M059J (cell line): ENCODE data around the gene SLC4A3. TPM values are rescaled to one million over a fixed set of nuclear protein-coding genes. Genes with fewer than 3 reads are reported as not detected.
"Not testable (repeated sequence)": the region's sequence is repeated elsewhere in the genome, so short reads cannot be mapped to it uniquely, and the experiment has no call there.

ENCODE experiments used
- DNase-seq: peaks from one replicate; pipeline ENCODE4 v3.0.0-alpha.2; 2012; ENCODE audit warnings: low read depth
- total RNA-seq: library from RNA; depleted of rRNA; stranded (reverse); fragments of >200 nt; shearing (Covaris generic); gene quantifications from 2 replicates; pipeline ENCODE4 v1.2.3, GENCODE V29; 2014

SLC4A3 gene
- total RNA-seq, 1 experiment from 2014 or later, result 2.6 TPM

DNA sequence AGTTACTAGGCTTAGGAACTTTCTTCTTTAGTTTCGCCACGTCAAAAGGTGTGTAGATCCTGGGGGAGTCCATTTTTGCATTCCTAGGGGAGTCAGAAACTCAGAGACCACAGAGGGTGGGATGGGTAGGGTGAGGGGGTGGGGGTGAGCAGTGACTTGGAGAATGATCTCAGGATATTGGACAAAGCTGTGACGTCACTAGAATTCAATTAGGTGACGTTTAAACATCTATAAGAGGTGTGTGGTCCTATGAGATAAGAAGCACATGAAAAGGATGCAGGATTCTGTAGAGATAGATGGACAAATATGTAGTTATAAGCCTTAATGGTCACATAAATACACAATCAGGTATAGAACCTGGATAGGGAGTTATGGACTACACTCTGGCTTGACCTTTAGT lies 21.5 kb downstream of the SLC4A3 start:
- no peak for DNase-seq

- no peak for DNase-seq
Observed at GRCh38 chr2:219650426-219651248, 23.2 kb downstream of the SLC4A3 start.

- DNase-seq, result not testable (repeated sequence)
Observed at GRCh38 chr2:219651656-219652055, 24.2 kb downstream of the SLC4A3 start.

DNA sequence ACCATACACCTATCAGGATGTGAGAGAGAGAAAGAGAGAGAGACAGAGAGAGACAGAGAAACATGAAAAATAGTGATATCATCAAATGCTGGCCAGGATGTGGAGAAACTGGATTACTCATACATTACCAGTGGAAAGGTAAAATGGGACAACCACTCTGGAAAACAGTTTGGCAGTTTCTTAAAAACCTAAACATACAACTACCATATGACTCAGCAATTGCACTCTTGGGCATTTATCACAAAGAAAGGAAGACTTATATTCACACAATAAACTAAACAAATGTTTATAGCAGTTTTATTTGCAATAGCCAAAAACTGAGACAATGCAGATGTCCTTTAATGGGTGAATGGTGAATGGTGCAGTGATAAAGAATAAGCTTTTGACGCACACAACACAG lies 29.1 kb downstream of the SLC4A3 start:
- DNase-seq, result peak; percentile 85

DNA sequence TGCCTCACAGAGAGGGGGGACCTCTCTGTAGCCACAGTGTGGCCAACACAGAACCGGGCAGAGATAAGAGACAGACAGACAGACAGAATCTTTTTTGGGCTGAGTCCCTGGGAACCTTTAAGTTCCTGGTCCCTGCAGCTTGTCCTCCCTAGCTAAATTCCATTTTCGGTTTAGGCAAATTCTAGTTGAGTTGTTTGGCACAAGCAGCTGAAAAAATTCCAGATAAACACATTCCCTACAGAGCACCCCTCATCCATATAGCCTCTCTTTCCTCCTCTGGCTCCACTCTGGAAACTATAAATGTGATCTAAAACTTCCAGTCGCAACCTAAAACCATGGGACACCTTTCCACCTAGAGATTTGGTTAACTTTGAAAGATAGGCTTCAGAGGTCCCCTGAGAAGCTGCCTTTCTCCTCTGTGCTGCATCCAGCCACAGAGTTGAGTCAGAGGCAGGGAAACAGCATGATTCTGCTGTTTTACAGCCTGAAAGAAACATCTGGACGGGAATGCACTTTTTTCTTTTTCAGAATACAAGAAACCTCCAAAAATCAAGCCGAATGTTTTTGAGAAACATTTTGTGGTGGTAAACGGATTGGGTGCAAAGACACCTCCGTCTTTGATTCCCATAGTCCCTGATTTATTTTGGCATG lies 30.9 kb downstream of the SLC4A3 start:
- no peak for DNase-seq

DNA sequence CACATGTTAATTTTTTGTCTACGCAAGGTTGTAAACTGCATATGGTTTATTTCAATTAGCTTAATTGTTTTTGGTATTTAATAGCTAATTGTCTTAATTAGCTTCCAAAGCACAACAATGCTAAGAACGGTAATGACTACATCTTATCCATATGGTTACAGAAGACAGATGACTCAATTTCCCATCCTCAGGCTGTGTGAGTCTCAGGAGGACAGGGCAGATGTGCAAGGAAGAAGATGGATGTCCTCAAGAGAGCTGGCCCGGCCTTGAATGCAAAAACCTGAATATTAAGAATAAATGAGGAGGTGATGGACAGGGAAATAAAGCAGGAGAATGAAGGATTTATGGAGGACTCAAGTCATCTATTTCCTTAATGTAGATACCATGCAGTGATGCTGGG lies 31.4 kb downstream of the SLC4A3 start:
- no peak for DNase-seq

- no peak for DNase-seq
Observed at GRCh38 chr2:219661197-219661954, 33.9 kb downstream of the SLC4A3 start.

GRCh38 chr2:219661955-219662395 lies 34.5 kb downstream of the SLC4A3 start:
- DNase-seq, result peak; percentile 59

DNA sequence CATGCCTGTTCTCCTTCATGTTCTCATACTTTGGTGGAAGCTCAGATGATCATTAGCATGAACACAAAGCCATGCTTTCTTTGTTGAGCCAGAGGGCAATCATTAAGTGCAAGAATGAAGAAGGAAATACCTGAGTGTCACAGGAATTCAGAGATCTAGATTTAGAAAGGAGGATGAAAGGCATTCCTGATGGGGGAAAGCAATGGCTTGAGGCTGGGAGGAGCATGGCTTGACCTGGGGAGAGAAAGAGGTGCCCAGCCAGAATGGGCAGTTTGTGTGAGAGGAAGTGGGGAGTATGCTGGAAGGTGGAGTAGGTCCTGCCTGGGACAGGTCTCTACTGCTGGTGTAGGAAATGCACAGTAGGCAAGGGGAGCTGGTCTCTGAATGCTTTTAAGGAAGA lies 35.1 kb downstream of the SLC4A3 start:
- no peak for DNase-seq

DNA sequence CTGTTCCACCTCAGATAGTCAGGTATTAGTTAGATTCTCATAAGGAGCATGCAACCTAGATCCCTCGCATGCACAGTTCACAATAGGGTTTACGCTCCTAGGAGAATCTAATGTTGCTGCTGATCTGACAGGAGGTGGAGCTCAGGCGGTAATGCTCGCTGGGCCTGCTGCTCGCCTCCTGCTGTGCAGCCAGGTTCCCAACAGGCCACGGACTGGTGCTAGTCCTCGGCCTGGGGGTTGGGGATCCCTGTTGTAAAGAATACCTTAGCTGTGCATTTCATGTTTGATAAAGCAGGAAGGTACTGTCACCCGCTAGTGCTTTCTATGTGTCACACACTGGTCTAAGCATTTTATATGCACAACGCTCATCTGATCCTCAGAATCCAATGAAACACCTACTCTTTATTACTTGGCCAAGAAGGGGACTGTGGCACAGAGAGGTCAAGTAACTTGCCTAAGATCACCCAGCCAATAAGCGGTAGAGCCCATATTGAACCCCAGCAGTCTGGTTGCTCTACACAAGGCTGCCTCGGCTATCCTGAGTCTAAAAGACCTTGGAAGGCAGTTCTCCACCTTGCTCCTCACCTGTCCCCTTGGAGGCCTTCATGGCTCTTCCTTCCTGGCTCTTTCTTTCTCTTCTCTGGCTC lies 35.8 kb downstream of the SLC4A3 start:
- no peak for DNase-seq

- no peak for DNase-seq
Observed at GRCh38 chr2:219664041-219664440, 36.6 kb downstream of the SLC4A3 start.

DNA sequence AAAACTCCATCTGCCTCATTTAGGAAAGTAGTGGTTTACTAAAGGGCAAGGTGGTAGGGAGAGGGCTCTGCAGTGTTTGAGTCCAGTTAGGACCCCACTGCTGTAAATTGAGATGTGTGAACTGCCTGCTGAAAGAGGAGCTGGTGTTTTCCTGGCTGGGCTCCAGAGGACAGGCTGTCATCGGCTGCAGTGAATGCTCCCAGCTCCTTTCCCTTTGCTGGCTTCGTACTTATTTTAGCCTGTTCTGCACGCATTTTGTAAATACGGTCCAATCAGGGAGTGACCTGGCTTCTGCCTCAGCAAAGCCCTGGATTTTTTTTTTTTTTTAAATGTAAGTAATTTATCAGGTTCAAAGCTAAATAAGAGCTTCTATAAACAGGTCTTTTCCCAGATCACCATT lies 37.5 kb downstream of the SLC4A3 start:
- no peak for DNase-seq

DNA sequence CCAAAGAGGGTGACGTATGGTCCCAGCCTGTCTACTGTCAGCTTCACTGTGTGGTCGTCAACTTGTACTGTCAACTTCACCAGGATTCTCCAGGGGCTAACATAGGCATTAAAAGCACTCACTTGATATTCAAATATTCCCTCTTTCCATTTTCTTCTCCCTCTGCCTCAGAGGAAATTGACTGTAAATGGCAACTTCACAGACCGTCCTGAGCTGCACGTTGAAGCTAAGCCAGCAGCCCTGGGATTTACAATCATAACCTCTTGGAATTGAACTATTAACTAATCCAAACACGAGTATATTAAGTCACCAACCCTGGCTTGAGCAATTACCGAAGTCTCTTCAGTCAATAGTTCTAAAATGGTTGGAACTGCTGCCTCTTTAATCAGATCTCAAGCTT lies 38.5 kb downstream of the SLC4A3 start:
- no peak for DNase-seq

DNA sequence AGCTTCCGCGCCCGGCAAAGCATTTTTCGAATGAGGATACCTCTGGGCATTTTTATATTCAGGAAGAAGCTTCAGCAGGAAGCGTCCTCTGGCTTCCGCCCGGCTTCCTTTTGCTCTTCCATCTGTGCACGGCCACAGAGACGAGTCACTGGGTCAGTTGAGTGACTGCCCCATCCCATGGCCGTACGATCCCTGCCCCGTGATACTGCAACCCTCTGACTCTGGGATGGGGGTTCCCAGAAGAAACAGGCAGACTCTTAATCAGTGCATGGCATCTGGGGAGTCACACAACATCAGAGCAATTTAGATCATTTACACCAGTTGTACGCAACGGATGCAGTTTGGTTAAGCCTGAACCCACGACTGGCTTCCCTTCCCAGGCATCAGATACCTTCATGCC lies 40.9 kb downstream of the SLC4A3 start:
- DNase-seq, result no peak

DNA sequence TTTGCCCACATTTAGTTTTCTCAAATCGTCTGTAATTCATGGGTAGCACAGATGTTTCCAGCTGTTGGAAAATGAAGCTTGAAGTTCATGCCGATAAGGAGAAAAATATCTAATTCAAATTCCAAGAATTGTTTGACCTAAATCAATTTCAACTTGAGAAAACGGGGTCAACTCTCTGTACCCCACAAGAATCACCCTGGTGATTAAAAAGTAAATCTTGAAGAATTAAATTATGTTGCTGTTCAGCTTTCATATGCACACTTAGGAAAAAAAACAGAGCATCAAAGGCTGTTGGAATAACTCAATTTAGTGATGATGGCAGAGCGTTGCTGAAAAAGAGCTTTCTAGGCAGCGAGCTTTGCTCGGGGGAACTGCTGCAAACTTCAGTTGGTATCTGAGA lies 43.0 kb downstream of the SLC4A3 start:
- no peak for DNase-seq

- DNase-seq, result no peak
Observed at GRCh38 chr2:219671279-219671678, 43.8 kb downstream of the SLC4A3 start.

DNA sequence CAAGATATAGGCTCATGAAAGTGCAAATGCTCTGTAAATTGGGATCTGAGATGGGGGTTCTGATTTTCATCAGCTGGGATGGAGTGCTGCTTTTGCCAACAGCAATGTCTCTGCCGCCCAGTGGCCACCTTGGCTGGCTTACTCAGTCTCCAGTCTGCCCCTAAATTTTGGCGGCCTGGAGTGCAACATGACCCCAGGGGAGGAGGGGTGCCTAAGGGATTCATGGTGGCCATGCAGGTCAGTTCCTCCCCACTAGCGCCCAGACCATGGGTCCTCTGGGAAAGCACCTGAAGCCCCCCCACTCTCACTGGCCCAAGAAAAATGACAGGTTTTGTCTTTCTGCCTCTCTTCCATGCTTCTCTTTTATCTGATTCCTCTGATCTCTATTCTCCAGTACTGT lies 45.0 kb downstream of the SLC4A3 start:
- no peak for DNase-seq

GRCh38 chr2:219675221-219675620 lies 47.8 kb downstream of the SLC4A3 start:
- DNase-seq, result peak; percentile 87

DNA sequence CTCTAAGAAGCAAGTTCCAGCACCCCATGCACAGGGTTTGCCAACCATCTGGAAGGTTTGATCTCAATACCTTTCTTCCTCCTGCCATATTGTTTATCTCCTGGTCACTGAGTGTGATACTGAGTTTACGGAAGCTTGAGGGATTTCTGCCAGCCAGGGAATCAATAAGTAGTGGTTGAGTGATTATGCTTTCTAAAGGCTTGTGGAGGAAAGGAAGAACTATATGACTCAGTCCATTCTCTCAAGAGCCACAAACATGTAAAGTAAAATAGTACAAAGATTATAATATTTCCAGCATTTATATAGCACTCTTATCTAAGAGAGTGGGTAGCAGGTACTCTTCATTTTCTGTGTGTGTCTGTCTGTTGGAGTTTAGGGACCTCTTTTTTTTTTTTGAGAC lies 49.2 kb downstream of the SLC4A3 start:
- DNase-seq, result peak; percentile 34

GRCh38 chr2:219679041-219679440 lies 51.6 kb downstream of the SLC4A3 start:
- DNase-seq, result no peak

- DNase-seq, result no peak
Observed at GRCh38 chr2:219679571-219679970, 52.1 kb downstream of the SLC4A3 start.
